CD4-positive, CD25-positive, alpha-beta regulatory T cell (primary cell): ENCODE data around the gene VPS37C. TPM values are rescaled to one million over a fixed set of nuclear protein-coding genes. Genes with fewer than 3 reads are reported as not detected.
"Not testable (repeated sequence)": the region's sequence is repeated elsewhere in the genome, so short reads cannot be mapped to it uniquely, and the experiment has no call there.

Experiments used
- ATAC-seq, 2 donors: fragments of 150-1000 bp; cut with Tn5 transposase; one replicate each; pipeline ENCODE4 v1.10.0; 2021; ENCODE audit warnings: low read depth in 2 of 2, moderate number of reproducible peaks in 2 of 2, moderate library complexity in 1 of 2
- DNase-seq, 3 donors: peaks; one replicate each; pipeline versions ENCODE4 v3.0.0 to v3.0.0-alpha.2; 2012 to 2022; ENCODE audit warnings: mixed read lengths in 1 of 3
- H3K27ac ChIP-seq: one replicate; pipeline ENCODE4 v1.7.0; 2013; ENCODE audit warnings: mild to moderate bottlenecking, low read length; ENCODE audit not compliant: insufficient read depth, poor library complexity, severe bottlenecking
- H3K27me3 ChIP-seq: one replicate; pipeline ENCODE4 v1.7.0; 2013; ENCODE audit warnings: low read length; ENCODE audit not compliant: control insufficient read depth, insufficient read depth
- H3K36me3 ChIP-seq: one replicate; pipeline ENCODE4 v1.7.0; 2013; ENCODE audit warnings: mild to moderate bottlenecking, low read length, moderate library complexity; ENCODE audit not compliant: control insufficient read depth, insufficient read depth
- H3K4me1 ChIP-seq: 2 replicates; pipeline ENCODE4 v1.7.0; 2013; ENCODE audit warnings: mild to moderate bottlenecking, low read length; ENCODE audit not compliant: insufficient read depth, control insufficient read depth, poor library complexity, severe bottlenecking
- H3K4me3 ChIP-seq: one replicate; pipeline ENCODE4 v1.7.0; 2013; ENCODE audit warnings: low read depth, mild to moderate bottlenecking, low read length, moderate library complexity
- H3K9me3 ChIP-seq, 2 experiments: 1 replicate in 1 of 2; 2 replicates in 1 of 2; pipeline ENCODE4 v1.7.0; 2013; ENCODE audit warnings: low read length in 2 of 2, mild to moderate bottlenecking in 1 of 2, moderate library complexity in 1 of 2; ENCODE audit not compliant: control insufficient read depth in 2 of 2
- H3K27ac Mint-ChIP-seq, 3 donors: one replicate each; pipeline ENCODE4 v1.8.0; 2020 to 2022; ENCODE audit warnings: mild to moderate bottlenecking in 3 of 3, mixed read lengths in 3 of 3, moderate library complexity in 2 of 3
- H3K27me3 Mint-ChIP-seq: one replicate; pipeline ENCODE4 v1.8.0; 2022; ENCODE audit warnings: mild to moderate bottlenecking, mixed read lengths
- H3K36me3 Mint-ChIP-seq: one replicate; pipeline ENCODE4 v1.8.0; 2020; ENCODE audit warnings: mixed read lengths
- H3K4me1 Mint-ChIP-seq, 4 donors: one replicate each; pipeline ENCODE4 v1.8.0; 2020 to 2022; ENCODE audit warnings: mixed read lengths in 4 of 4, mild to moderate bottlenecking in 1 of 4
- H3K4me3 Mint-ChIP-seq, 4 donors: one replicate each; pipeline ENCODE4 v1.8.0; 2020 to 2022; ENCODE audit warnings: mild to moderate bottlenecking in 4 of 4, mixed read lengths in 4 of 4, moderate library complexity in 3 of 4
- H3K9me3 Mint-ChIP-seq, 7 donors: one replicate each; pipeline ENCODE4 v1.8.0; 2020 to 2022; ENCODE audit warnings: mixed read lengths in 7 of 7, mild to moderate bottlenecking in 3 of 7, moderate library complexity in 2 of 7
- polyA plus RNA-seq, 4 donors: library from polyadenylated mRNA; unstranded; fragments of 300-500 nt; fragmentation: Illumina TruSeq; gene quantifications; one replicate each; pipeline ENCODE4 v1.2.3, GENCODE V29; 2021
- total RNA-seq: library from RNA; stranded (reverse); gene quantifications from one replicate; pipeline ENCODE4 v1.2.3, GENCODE V29; 2022

Gene VPS37C
- total and polyA plus RNA-seq, 5 donors from 2014 or later, result 0.30 to 2.8 (median 0.65) TPM

- H3K4me3 ChIP-seq, result no peak overlapping the region
- H3K4me1 Mint-ChIP-seq, result peaks cover 0 to 3% (median 0%) of the 10 kb centered on the region in 4 donors
- peak overlapping the region in 1 of 3 donors; percentile 42 for H3K27ac Mint-ChIP-seq
- no peaks in the 10 kb centered on the region for H3K4me1 ChIP-seq
- peaks cover 19% of the 10 kb centered on the region for H3K27me3 Mint-ChIP-seq
- no peak overlapping the region for H3K4me3 Mint-ChIP-seq
- H3K36me3 Mint-ChIP-seq, result no peaks in the 10 kb centered on the region
- ATAC-seq, result peak; percentile 66 to 69
- peak; percentile 67 to 82 (median 69) for DNase-seq
- H3K36me3 ChIP-seq, result no peaks in the 10 kb centered on the region
- no peak overlapping the region for H3K27ac ChIP-seq
- H3K9me3 Mint-ChIP-seq, result peaks cover 0 to 1% (median 0%) of the 10 kb centered on the region in 7 donors
- no peaks in the 10 kb centered on the region for H3K9me3 ChIP-seq
- H3K27me3 ChIP-seq, result no peaks in the 10 kb centered on the region
These were observed 26.4 kb upstream of the VPS37C start for GRCh38 chr11:61187505-61188130.

GRCh38 chr11:61186504-61186903 lies 25.3 kb upstream of the VPS37C start:
- Histone ChIP-seq H3K27ac (no peak overlapping the region), H3K9me3 (no peaks in the 10 kb centered on the region), H3K36me3 (no peaks in the 10 kb centered on the region), H3K27me3 (no peaks in the 10 kb centered on the region), H3K4me3 (no peak overlapping the region), H3K4me1 (no peaks in the 10 kb centered on the region)
- ATAC-seq (no peak), DNase-seq (no peak)
- Mint-ChIP-seq H3K9me3 (peaks cover 0 to 1% (median 0%) of the 10 kb centered on the region in 7 donors), H3K4me1 (peaks cover 0 to 3% (median 0%) of the 10 kb centered on the region in 4 donors), H3K4me3 (no peak overlapping the region), H3K27me3 (peaks cover 24% of the 10 kb centered on the region), H3K36me3 (no peaks in the 10 kb centered on the region), H3K27ac (no peak overlapping the region)

GRCh38 chr11:61183645-61184044 lies 22.4 kb upstream of the VPS37C start:
- DNase-seq (no peak), ATAC-seq (no peak)
- Histone ChIP-seq H3K27ac (no peak overlapping the region), H3K4me3 (no peak overlapping the region), H3K27me3 (no peaks in the 10 kb centered on the region), H3K36me3 (no peaks in the 10 kb centered on the region), H3K4me1 (no peaks in the 10 kb centered on the region), H3K9me3 (no peaks in the 10 kb centered on the region)
- Mint-ChIP-seq H3K36me3 (no peaks in the 10 kb centered on the region), H3K27me3 (peaks cover 35% of the 10 kb centered on the region), H3K27ac (no peak overlapping the region), H3K9me3 (peaks cover 0 to 1% (median 0%) of the 10 kb centered on the region in 7 donors), H3K4me3 (no peak overlapping the region), H3K4me1 (peaks cover 0 to 3% (median 0%) of the 10 kb centered on the region in 4 donors)

GRCh38 chr11:61181489-61181888 lies 20.3 kb upstream of the VPS37C start:
- no peaks in the 10 kb centered on the region for H3K36me3 Mint-ChIP-seq
- H3K9me3 Mint-ChIP-seq, result no peaks in the 10 kb centered on the region
- no peak overlapping the region for H3K27ac Mint-ChIP-seq
- H3K27ac ChIP-seq, result no peak overlapping the region
- ATAC-seq (no peak), DNase-seq (no peak)
- peaks cover 39% of the 10 kb centered on the region for H3K27me3 Mint-ChIP-seq
- no peaks in the 10 kb centered on the region for H3K4me1 ChIP-seq
- no peaks in the 10 kb centered on the region for H3K9me3 ChIP-seq
- peak overlapping the region in 1 of 4 donors; percentile 27 for H3K4me3 Mint-ChIP-seq
- H3K27me3 ChIP-seq, result peaks cover 2% of the 10 kb centered on the region
- H3K4me3 ChIP-seq, result no peak overlapping the region
- H3K36me3 ChIP-seq, result no peaks in the 10 kb centered on the region
- H3K4me1 Mint-ChIP-seq, result no peaks in the 10 kb centered on the region

GRCh38 chr11:61180205-61180604 lies 19.0 kb upstream of the VPS37C start:
- H3K36me3 ChIP-seq, H3K27ac ChIP-seq, H3K27ac Mint-ChIP-seq, H3K36me3 Mint-ChIP-seq, H3K27me3 ChIP-seq, ATAC-seq, H3K4me3 ChIP-seq, H3K9me3 ChIP-seq, H3K4me1 ChIP-seq, DNase-seq, H3K4me3 Mint-ChIP-seq, H3K9me3 Mint-ChIP-seq, H3K4me1 Mint-ChIP-seq: not testable (repeated sequence)
- H3K27me3 Mint-ChIP-seq, result peaks cover 46% of the 10 kb centered on the region

- H3K27ac Mint-ChIP-seq, result no peak overlapping the region
- H3K9me3 Mint-ChIP-seq, result peaks cover 0 to 2% (median 0%) of the 10 kb centered on the region in 7 donors
- no peak for ATAC-seq
- Histone ChIP-seq H3K27me3 (peaks cover 2% of the 10 kb centered on the region), H3K9me3 (no peaks in the 10 kb centered on the region), H3K36me3 (no peaks in the 10 kb centered on the region), H3K4me1 (peaks cover 8% of the 10 kb centered on the region), H3K4me3 (no peak overlapping the region), H3K27ac (no peak overlapping the region)
- H3K27me3 Mint-ChIP-seq, result peaks cover 48% of the 10 kb centered on the region
- no peak for DNase-seq
- no peak overlapping the region for H3K4me3 Mint-ChIP-seq
- peaks cover 5 to 18% (median 14%) of the 10 kb centered on the region in 4 donors for H3K4me1 Mint-ChIP-seq
- no peaks in the 10 kb centered on the region for H3K36me3 Mint-ChIP-seq
These were observed 15.2 kb upstream of the VPS37C start for GRCh38 chr11:61176446-61176845.

- Mint-ChIP-seq H3K27ac (no peak overlapping the region), H3K27me3 (peaks cover 41% of the 10 kb centered on the region), H3K4me3 (no peak overlapping the region)
These were observed 13.7 kb upstream of the VPS37C start for GRCh38 chr11:61174949-61175348.

GRCh38 chr11:61174273-61174672 lies 13.0 kb upstream of the VPS37C start:
- Histone ChIP-seq H3K27ac (no peak overlapping the region), H3K4me3 (no peak overlapping the region), H3K27me3 (peaks cover 2% of the 10 kb centered on the region), H3K9me3 (no peaks in the 10 kb centered on the region), H3K36me3 (no peaks in the 10 kb centered on the region), H3K4me1 (peaks cover 8% of the 10 kb centered on the region)
- Mint-ChIP-seq H3K4me1 (peaks cover 5 to 26% (median 14%) of the 10 kb centered on the region in 4 donors), H3K27ac (no peak overlapping the region), H3K9me3 (peaks cover 0 to 2% (median 0%) of the 10 kb centered on the region in 7 donors), H3K36me3 (no peaks in the 10 kb centered on the region), H3K4me3 (no peak overlapping the region), H3K27me3 (peaks cover 38% of the 10 kb centered on the region)
- no peak for ATAC-seq
- no peak for DNase-seq

More at GRCh38 chr11:61174949-61175348, 13.7 kb upstream of the VPS37C start:
- Mint-ChIP-seq H3K9me3 (peaks cover 0 to 2% (median 0%) of the 10 kb centered on the region in 7 donors), H3K4me1 (peaks cover 5 to 22% (median 14%) of the 10 kb centered on the region in 4 donors), H3K36me3 (no peaks in the 10 kb centered on the region)
- ATAC-seq (no peak), DNase-seq (no peak)
- H3K4me1 ChIP-seq, result peaks cover 8% of the 10 kb centered on the region
- no peaks in the 10 kb centered on the region for H3K36me3 ChIP-seq
- H3K9me3 ChIP-seq, result no peaks in the 10 kb centered on the region
- no peak overlapping the region for H3K4me3 ChIP-seq
- H3K27ac ChIP-seq, result no peak overlapping the region
- H3K27me3 ChIP-seq, result peaks cover 2% of the 10 kb centered on the region
